Keratinocyte (primary cell): ENCODE measurements around the gene UCN2.

Experiments
- CTCF ChIP-seq, 3 experiments: IDR thresholded peaks in 1 of 3; conservative IDR thresholded peaks in 1 of 3; optimal IDR thresholded peaks in 1 of 3; 2 replicates in 2 of 3; 3 replicates in 1 of 3; pipeline versions ENCODE3 to v1.5.1; 2011; ENCODE audit warnings: low read length in 3 of 3, mild to moderate bottlenecking in 3 of 3, moderate library complexity in 2 of 3, control low read depth in 1 of 3, inconsistent platforms in 1 of 3; ENCODE audit not compliant: insufficient read depth in 2 of 3; ENCODE audit errors: extremely low read depth in 1 of 3
- EZH2 ChIP-seq: IDR thresholded peaks from one replicate; pipeline ENCODE4 v1.6.1; 2012; ENCODE audit warnings: inconsistent platforms, mild to moderate bottlenecking, low read length, moderate library complexity

- TF ChIP-seq CTCF (optimal IDR thresholded peaks at IDR 0.05 in 1 of 3, IDR thresholded peaks at IDR 0.05 in 1 of 3, conservative IDR thresholded peaks at IDR 0.05 in 1 of 3; ENCODE audit: extremely low read depth in 1 of 3, insufficient read depth in 2 of 3, low read length in 3 of 3) (no peak), EZH2 (no peak)
These were observed 1.1 kb downstream of the UCN2 start for GRCh38 chr3:48562367-48563095.
